Breast epithelium (tissue), 3 donors: ENCODE measurements around the gene TRIO.

ENCODE experiments used
- POLR2A ChIP-seq: fragments of 450-650 bp; IDR thresholded peaks from one replicate; pipeline ENCODE4 v1.6.1; 2016; ENCODE audit warnings: antibody characterized with exemption, mild to moderate bottlenecking, moderate library complexity
- POLR2AphosphoS5 ChIP-seq, 3 donors: sonication (generic); formaldehyde crosslinking; IDR thresholded peaks; one replicate each; pipeline ENCODE4 v1.6.1; 2017; ENCODE audit warnings: antibody characterized with exemption in 3 of 3
- TF ChIP-seq, protein P1 (sequence below), 3 donors: fragments of 450-650 bp; IDR thresholded peaks; one replicate each; pipeline ENCODE4 v1.5.1; 2016 to 2017; ENCODE audit warnings: antibody characterized with exemption in 3 of 3, mild to moderate bottlenecking in 3 of 3, moderate library complexity in 3 of 3

DNA sequence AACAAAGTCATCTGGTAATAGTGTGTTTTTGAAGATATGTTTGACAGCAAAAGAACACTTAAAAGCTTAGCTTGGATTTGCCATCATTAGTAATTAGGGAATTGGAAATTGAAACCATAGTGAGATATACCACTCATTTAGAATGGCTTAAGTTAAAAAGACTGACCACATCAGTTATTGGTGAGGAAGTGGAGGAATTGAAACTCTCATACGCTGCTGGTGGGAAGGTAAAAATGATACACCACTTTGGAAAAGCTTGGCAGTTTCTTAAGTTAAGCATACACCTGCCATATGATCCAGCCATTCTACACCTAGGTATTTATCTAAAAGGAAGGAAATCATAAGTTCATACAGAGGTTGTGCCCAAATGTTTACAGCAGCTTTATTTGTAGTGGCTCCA lies 213.2 kb downstream of the TRIO start:
- TF ChIP-seq POLR2A (no peak), POLR2AphosphoS5 (IDR thresholded peaks at IDR 0.05) (no peak)
- TF ChIP-seq, protein P1, sequence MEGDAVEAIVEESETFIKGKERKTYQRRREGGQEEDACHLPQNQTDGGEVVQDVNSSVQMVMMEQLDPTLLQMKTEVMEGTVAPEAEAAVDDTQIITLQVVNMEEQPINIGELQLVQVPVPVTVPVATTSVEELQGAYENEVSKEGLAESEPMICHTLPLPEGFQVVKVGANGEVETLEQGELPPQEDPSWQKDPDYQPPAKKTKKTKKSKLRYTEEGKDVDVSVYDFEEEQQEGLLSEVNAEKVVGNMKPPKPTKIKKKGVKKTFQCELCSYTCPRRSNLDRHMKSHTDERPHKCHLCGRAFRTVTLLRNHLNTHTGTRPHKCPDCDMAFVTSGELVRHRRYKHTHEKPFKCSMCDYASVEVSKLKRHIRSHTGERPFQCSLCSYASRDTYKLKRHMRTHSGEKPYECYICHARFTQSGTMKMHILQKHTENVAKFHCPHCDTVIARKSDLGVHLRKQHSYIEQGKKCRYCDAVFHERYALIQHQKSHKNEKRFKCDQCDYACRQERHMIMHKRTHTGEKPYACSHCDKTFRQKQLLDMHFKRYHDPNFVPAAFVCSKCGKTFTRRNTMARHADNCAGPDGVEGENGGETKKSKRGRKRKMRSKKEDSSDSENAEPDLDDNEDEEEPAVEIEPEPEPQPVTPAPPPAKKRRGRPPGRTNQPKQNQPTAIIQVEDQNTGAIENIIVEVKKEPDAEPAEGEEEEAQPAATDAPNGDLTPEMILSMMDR (IDR thresholded peaks at IDR 0.05) = no peak
